Measurements from ENCODE around the gene KLF12. TPM values are rescaled to one million over a fixed set of nuclear protein-coding genes. Genes with fewer than 3 reads are reported as not detected.

KLF12 gene
- total RNA-seq, 4 donors from 2014 or later = 2.3 to 57.7 (median 13.2) TPM

- Histone ChIP-seq H3K27ac (no peak overlapping the region), H3K4me3 (no peak overlapping the region), H3K4me1 (no peaks in the 10 kb centered on the region), H3K27me3 (no peaks in the 10 kb centered on the region), H3K36me3 (no peaks in the 10 kb centered on the region), H3K9me3 (peaks cover 0 to 6% of the 10 kb centered on the region in 2 donors)
- no peak for DNase-seq
- TF ChIP-seq POLR2A (IDR thresholded peaks at IDR 0.05) (no peak), CTCF (IDR thresholded peaks at IDR 0.05) (no peak)
- intact Hi-C loops (cut with DNase I; ENCODE audit: low total_unique reads) = no loop called here
These were observed 20.0 kb downstream of the KLF12 start for GRCh38 chr13:74114202-74114601.

- Histone ChIP-seq H3K9me3 (no peaks in the 10 kb centered on the region), H3K4me3 (no peak overlapping the region), H3K27me3 (no peaks in the 10 kb centered on the region), H3K4me1 (no peaks in the 10 kb centered on the region), H3K36me3 (no peaks in the 10 kb centered on the region), H3K27ac (no peak overlapping the region)
- intact Hi-C loops (cut with DNase I; ENCODE audit: low total_unique reads) = no loop called here
- TF ChIP-seq CTCF (IDR thresholded peaks at IDR 0.05) (no peak), POLR2A (IDR thresholded peaks at IDR 0.05) (no peak)
- DNase-seq = no peak
These were observed 22.0 kb downstream of the KLF12 start for GRCh38 chr13:74111901-74112824.

GRCh38 chr13:74111399-74111798 is 22.8 kb downstream of the KLF12 start:
- Histone ChIP-seq H3K4me1 (no peaks in the 10 kb centered on the region), H3K27ac (no peak overlapping the region)

GRCh38 chr13:74110053-74110452 is 24.2 kb downstream of the KLF12 start:
- no peaks in the 10 kb centered on the region for H3K27me3 ChIP-seq
- intact Hi-C loops (cut with DNase I; ENCODE audit: low total_unique reads) = no loop called here
- no peaks in the 10 kb centered on the region for H3K4me1 ChIP-seq
- no peak overlapping the region for H3K4me3 ChIP-seq
- no peaks in the 10 kb centered on the region for H3K9me3 ChIP-seq
- H3K27ac ChIP-seq = no peak overlapping the region
- TF ChIP-seq POLR2A (IDR thresholded peaks at IDR 0.05) = no peak
- no peak for TF ChIP-seq CTCF (IDR thresholded peaks at IDR 0.05)
- no peaks in the 10 kb centered on the region for H3K36me3 ChIP-seq
- no peak for DNase-seq

More at GRCh38 chr13:74111399-74111798, 22.8 kb downstream of the KLF12 start:
- no peak overlapping the region for H3K4me3 ChIP-seq
- H3K27me3 ChIP-seq = no peaks in the 10 kb centered on the region
- no peaks in the 10 kb centered on the region for H3K36me3 ChIP-seq
- no peaks in the 10 kb centered on the region for H3K9me3 ChIP-seq
- TF ChIP-seq POLR2A (IDR thresholded peaks at IDR 0.05) (no peak), CTCF (IDR thresholded peaks at IDR 0.05) (no peak)
- intact Hi-C loops (cut with DNase I; ENCODE audit: low total_unique reads) = no loop called here
- DNase-seq = no peak

- no peaks in the 10 kb centered on the region for H3K4me1 ChIP-seq
- H3K36me3 ChIP-seq = no peaks in the 10 kb centered on the region
- H3K9me3 ChIP-seq = no peaks in the 10 kb centered on the region
- H3K27ac ChIP-seq = no peak overlapping the region
- DNase-seq = no peak
- TF ChIP-seq CTCF (IDR thresholded peaks at IDR 0.05) = no peak
- TF ChIP-seq POLR2A (IDR thresholded peaks at IDR 0.05) = no peak
- intact Hi-C loops (cut with DNase I; ENCODE audit: low total_unique reads) = no loop called here
- H3K27me3 ChIP-seq = no peaks in the 10 kb centered on the region
- H3K4me3 ChIP-seq = no peak overlapping the region
These were observed 26.6 kb downstream of the KLF12 start for GRCh38 chr13:74107598-74107997.
